ENCODE data around the gene NACA2.

The NACA2 gene

GRCh38 chr17:61598014-61598413, 7.0 kb upstream of the NACA2 start:
- Histone ChIP-seq H3K27me3 (ENCODE audit: control insufficient read depth, insufficient read depth, low read length) (no peaks in the 10 kb centered on the region), H3K36me3 (ENCODE audit: control insufficient read depth, insufficient read depth, low read length) (no peaks in the 10 kb centered on the region), H3K9me3 (ENCODE audit: control insufficient read depth, low read length) (no peaks in the 10 kb centered on the region), H3K27ac (no peak overlapping the region), H3K4me3 (ENCODE audit: low read depth, low read length) (no peak overlapping the region), H3K4me2 (ENCODE audit: low read length) (no peak overlapping the region), H3K79me2 (no peaks in the 10 kb centered on the region), H3K4me1 (no peaks in the 10 kb centered on the region), H3K9ac (no peak overlapping the region), H2AFZ (no peak overlapping the region)
- TF ChIP-seq, protein P1, sequence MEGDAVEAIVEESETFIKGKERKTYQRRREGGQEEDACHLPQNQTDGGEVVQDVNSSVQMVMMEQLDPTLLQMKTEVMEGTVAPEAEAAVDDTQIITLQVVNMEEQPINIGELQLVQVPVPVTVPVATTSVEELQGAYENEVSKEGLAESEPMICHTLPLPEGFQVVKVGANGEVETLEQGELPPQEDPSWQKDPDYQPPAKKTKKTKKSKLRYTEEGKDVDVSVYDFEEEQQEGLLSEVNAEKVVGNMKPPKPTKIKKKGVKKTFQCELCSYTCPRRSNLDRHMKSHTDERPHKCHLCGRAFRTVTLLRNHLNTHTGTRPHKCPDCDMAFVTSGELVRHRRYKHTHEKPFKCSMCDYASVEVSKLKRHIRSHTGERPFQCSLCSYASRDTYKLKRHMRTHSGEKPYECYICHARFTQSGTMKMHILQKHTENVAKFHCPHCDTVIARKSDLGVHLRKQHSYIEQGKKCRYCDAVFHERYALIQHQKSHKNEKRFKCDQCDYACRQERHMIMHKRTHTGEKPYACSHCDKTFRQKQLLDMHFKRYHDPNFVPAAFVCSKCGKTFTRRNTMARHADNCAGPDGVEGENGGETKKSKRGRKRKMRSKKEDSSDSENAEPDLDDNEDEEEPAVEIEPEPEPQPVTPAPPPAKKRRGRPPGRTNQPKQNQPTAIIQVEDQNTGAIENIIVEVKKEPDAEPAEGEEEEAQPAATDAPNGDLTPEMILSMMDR (IDR thresholded peaks at IDR 0.05), result no peak

- H2AFZ ChIP-seq, result no peak overlapping the region
- no peaks in the 10 kb centered on the region for H3K4me1 ChIP-seq
- no peak overlapping the region for H3K9ac ChIP-seq
- H3K9me3 ChIP-seq (ENCODE audit: control insufficient read depth, low read length), result no peaks in the 10 kb centered on the region
- no peaks in the 10 kb centered on the region for H3K79me2 ChIP-seq
- TF ChIP-seq, protein P1 (IDR thresholded peaks at IDR 0.05), result no peak
- H3K4me3 ChIP-seq (ENCODE audit: low read depth, low read length), result no peak overlapping the region
- H3K36me3 ChIP-seq (ENCODE audit: control insufficient read depth, insufficient read depth, low read length), result no peaks in the 10 kb centered on the region
- H3K27me3 ChIP-seq (ENCODE audit: control insufficient read depth, insufficient read depth, low read length), result no peaks in the 10 kb centered on the region
- no peak overlapping the region for H3K4me2 ChIP-seq (ENCODE audit: low read length)
- H3K27ac ChIP-seq, result no peak overlapping the region
Measured at GRCh38 chr17:61597607-61598006, 6.6 kb upstream of the NACA2 start.

DNA sequence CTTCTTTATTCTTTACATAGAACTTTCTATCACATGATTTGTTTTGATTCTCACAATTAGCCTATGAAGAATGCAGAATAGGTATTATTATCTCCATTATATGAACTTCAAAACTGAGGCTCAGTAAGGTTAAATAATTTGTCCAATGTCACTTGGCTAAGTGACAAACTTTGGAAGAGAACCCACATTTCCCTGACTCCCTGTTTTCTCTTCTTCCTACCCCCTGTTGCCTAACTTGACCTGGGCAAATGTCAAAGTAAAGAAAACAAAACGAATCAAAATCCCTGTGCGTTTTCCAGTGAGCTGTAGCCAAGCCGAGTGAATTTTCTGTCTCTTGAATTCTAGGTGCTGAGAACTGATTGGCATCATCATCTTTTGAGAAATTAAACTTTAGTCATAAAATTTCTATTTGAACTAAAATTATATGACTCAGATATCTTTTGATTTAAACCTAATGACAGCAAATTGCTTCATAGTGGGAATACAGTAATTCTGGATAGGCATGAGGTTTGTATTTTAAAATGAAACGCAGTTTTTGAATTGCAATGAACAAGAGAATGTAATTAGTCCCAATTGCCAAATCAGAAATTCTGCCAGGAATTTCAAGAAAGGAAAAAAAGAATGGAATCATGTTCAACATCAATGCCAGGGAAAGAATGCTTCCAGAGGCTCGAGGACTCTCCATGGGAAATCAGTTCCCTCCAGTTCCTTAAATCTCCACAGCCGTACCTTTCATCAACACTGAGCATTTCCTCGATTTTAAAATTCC, 4.6 kb upstream of the NACA2 start:
- H3K36me3 ChIP-seq (ENCODE audit: control insufficient read depth, insufficient read depth, low read length), result no peaks in the 10 kb centered on the region
- H3K4me1 ChIP-seq, result no peaks in the 10 kb centered on the region
- no peaks in the 10 kb centered on the region for H3K27me3 ChIP-seq (ENCODE audit: control insufficient read depth, insufficient read depth, low read length)
- H3K9me3 ChIP-seq (ENCODE audit: control insufficient read depth, low read length), result no peaks in the 10 kb centered on the region
- no peak overlapping the region for H3K4me3 ChIP-seq (ENCODE audit: low read depth, low read length)
- H2AFZ ChIP-seq, result no peak overlapping the region
- no peaks in the 10 kb centered on the region for H3K79me2 ChIP-seq
- TF ChIP-seq, protein P1 (IDR thresholded peaks at IDR 0.05), result no peak
- H3K27ac ChIP-seq, result no peak overlapping the region
- H3K4me2 ChIP-seq (ENCODE audit: low read length), result no peak overlapping the region
- H3K9ac ChIP-seq, result no peak overlapping the region

- H3K4me3 ChIP-seq (ENCODE audit: low read depth, low read length), result no peak overlapping the region
- no peak overlapping the region for H3K9ac ChIP-seq
- no peak overlapping the region for H2AFZ ChIP-seq
- no peaks in the 10 kb centered on the region for H3K27me3 ChIP-seq (ENCODE audit: control insufficient read depth, insufficient read depth, low read length)
- H3K79me2 ChIP-seq, result no peaks in the 10 kb centered on the region
- TF ChIP-seq, protein P1 (IDR thresholded peaks at IDR 0.05), result no peak
- no peaks in the 10 kb centered on the region for H3K9me3 ChIP-seq (ENCODE audit: control insufficient read depth, low read length)
- no peak overlapping the region for H3K27ac ChIP-seq
- no peaks in the 10 kb centered on the region for H3K36me3 ChIP-seq (ENCODE audit: control insufficient read depth, insufficient read depth, low read length)
- H3K4me2 ChIP-seq (ENCODE audit: low read length), result no peak overlapping the region
- H3K4me1 ChIP-seq, result no peaks in the 10 kb centered on the region
Measured at GRCh38 chr17:61594294-61594825, 3.3 kb upstream of the NACA2 start.

DNA sequence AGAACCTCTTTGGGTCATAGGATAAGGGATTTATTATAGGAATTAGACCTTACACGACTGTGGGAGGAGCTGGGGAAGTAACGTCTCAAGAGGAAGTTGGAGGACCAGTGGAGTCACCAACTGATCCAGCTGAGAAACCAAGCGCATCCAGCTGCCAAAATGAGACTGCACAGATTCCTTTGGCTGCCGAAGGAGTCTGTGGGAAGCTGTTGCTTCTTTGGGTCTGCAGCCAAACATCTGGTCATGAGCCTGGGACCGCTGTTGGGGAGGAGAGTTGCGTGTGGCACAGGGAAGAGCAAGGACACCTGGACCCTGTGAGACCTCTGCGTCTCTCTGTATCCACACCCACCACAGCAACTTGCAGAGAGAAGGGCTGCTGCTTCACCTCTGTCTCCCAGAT, 2.4 kb upstream of the NACA2 start:
- TF ChIP-seq, protein P1 (IDR thresholded peaks at IDR 0.05), result no peak
- Histone ChIP-seq H3K27ac (no peak overlapping the region), H3K9ac (no peak overlapping the region), H3K4me1 (no peaks in the 10 kb centered on the region), H3K36me3 (ENCODE audit: control insufficient read depth, insufficient read depth, low read length) (no peaks in the 10 kb centered on the region), H3K27me3 (ENCODE audit: control insufficient read depth, insufficient read depth, low read length) (no peaks in the 10 kb centered on the region), H2AFZ (no peak overlapping the region), H3K9me3 (ENCODE audit: control insufficient read depth, low read length) (no peaks in the 10 kb centered on the region), H3K4me3 (ENCODE audit: low read depth, low read length) (no peak overlapping the region), H3K4me2 (ENCODE audit: low read length) (no peak overlapping the region), H3K79me2 (no peaks in the 10 kb centered on the region)

All from parathyroid adenoma (tissue), 2 donors.